Natural killer cell (primary cell): ENCODE results near the gene MSTO1. TPM values are rescaled to one million over a fixed set of nuclear protein-coding genes. Genes with fewer than 3 reads are reported as not detected.
"Not testable (repeated sequence)": the region's sequence is repeated elsewhere in the genome, so short reads cannot be mapped to it uniquely, and the experiment has no call there.

ENCODE experiments used
- ATAC-seq, 3 donors: fragments of 150-1000 bp in 2 of 3; fragments of 200-7000 bp in 1 of 3; cut with Tn5 transposase; 1 replicate in 1 of 3; 2 replicates in 2 of 3; pipeline ENCODE4 v1.10.0; 2021; ENCODE audit warnings: mild to moderate bottlenecking in 2 of 3, moderate library complexity in 2 of 3
- DNase-seq, 2 donors: peaks; one replicate each; pipeline versions ENCODE4 v3.0.0 to v3.0.0-alpha.2; 2013 to 2021; ENCODE audit warnings: mixed read lengths in 1 of 2
- H3K27ac ChIP-seq: one replicate; pipeline ENCODE4 v1.5.1; 2013; ENCODE audit warnings: mild to moderate bottlenecking, low read length
- H3K27me3 ChIP-seq: one replicate; pipeline ENCODE4 v1.6.1; 2013; ENCODE audit warnings: low read length; ENCODE audit not compliant: control insufficient read depth, insufficient read depth
- H3K36me3 ChIP-seq: one replicate; pipeline ENCODE4 v1.6.1; 2013; ENCODE audit warnings: low read length; ENCODE audit not compliant: control insufficient read depth, insufficient read depth
- H3K4me1 ChIP-seq: one replicate; pipeline ENCODE4 v1.6.1; 2013; ENCODE audit warnings: low read length; ENCODE audit not compliant: control insufficient read depth, insufficient read depth
- H3K4me3 ChIP-seq: one replicate; pipeline ENCODE4 v1.5.1; 2013; ENCODE audit warnings: low read length
- H3K9me3 ChIP-seq: one replicate; pipeline ENCODE4 v1.6.1; 2013; ENCODE audit warnings: low read length; ENCODE audit not compliant: control insufficient read depth, insufficient read depth
- H3K27ac Mint-ChIP-seq, 2 donors: one replicate each; pipeline ENCODE4 v1.8.0; 2022; ENCODE audit warnings: mild to moderate bottlenecking in 2 of 2, mixed read lengths in 2 of 2, moderate library complexity in 1 of 2
- H3K27me3 Mint-ChIP-seq, 2 donors: one replicate each; pipeline ENCODE4 v1.8.0; 2022; ENCODE audit warnings: low read depth in 2 of 2, mixed read lengths in 2 of 2
- H3K36me3 Mint-ChIP-seq: one replicate; pipeline ENCODE4 v1.8.0; 2022; ENCODE audit warnings: mixed read lengths
- H3K4me1 Mint-ChIP-seq, 2 donors: one replicate each; pipeline ENCODE4 v1.8.0; 2022; ENCODE audit warnings: mixed read lengths in 2 of 2
- H3K4me3 Mint-ChIP-seq: one replicate; pipeline ENCODE4 v1.8.0; 2022; ENCODE audit warnings: mild to moderate bottlenecking, moderate library complexity, mixed read lengths
- H3K9me3 Mint-ChIP-seq, 2 donors: one replicate each; pipeline ENCODE4 v1.8.0; 2022; ENCODE audit warnings: mixed read lengths in 2 of 2
- WGBS: methylation state at CpG from one replicate; pipeline ENCODE4 v1.1.7; 2013; ENCODE audit warnings: missing lambda C conversion rate; ENCODE audit not compliant: insufficient coverage; 5-methylcytosine and 5-hydroxymethylcytosine counted together
- intact Hi-C: fragments of 100-400 bp; cut with micrococcal nuclease; formaldehyde crosslinking; loops from one replicate; pipeline ENCODE4 v1.14.2; 2022
- total RNA-seq, 4 donors: library from RNA; stranded (reverse); fragments of 120-200 nt in 1 of 4; gene quantifications; one replicate each; pipeline versions ENCODE4 v1.2.3 to v1.2.4, GENCODE V29; 2013 to 2022
- TF ChIP-seq, protein P1 (sequence below): fragments of 200-600 bp; IDR thresholded peaks from one replicate; pipeline ENCODE4 v1.8.0; 2022; ENCODE audit warnings: antibody characterized with exemption

MSTO1 gene
- total RNA-seq, 3 donors from 2014 or later (not counting 1 experiment from before 2014, with no cell fraction given), result 44.7 to 53.6 (median 46.7) TPM

- intact Hi-C loops, result loop anchor here (5.0 kb wide), 2 partner anchors 383 to 413 kb away; partner anchors contain the start of genes MTX1 and THBS3
- WGBS, result 94% methylated on average over 20 of the region's 20 CpGs
- H3K4me1 ChIP-seq, H3K4me3 ChIP-seq, H3K9me3 ChIP-seq, H3K27me3 Mint-ChIP-seq, H3K27ac ChIP-seq, H3K27ac Mint-ChIP-seq, H3K27me3 ChIP-seq, H3K9me3 Mint-ChIP-seq, ATAC-seq, H3K4me1 Mint-ChIP-seq, DNase-seq, H3K36me3 Mint-ChIP-seq, H3K36me3 ChIP-seq, H3K4me3 Mint-ChIP-seq: not testable (repeated sequence)
Observed at GRCh38 chr1:155590516-155591247, 19.3 kb upstream of the MSTO1 start.

GRCh38 chr1:155591770-155592169 is 18.2 kb upstream of the MSTO1 start:
- WGBS, result 28% methylated on average over 4 of the region's 6 CpGs
- H3K36me3 Mint-ChIP-seq, result no peaks in the 10 kb centered on the region
- Histone ChIP-seq H3K9me3 (no peaks in the 10 kb centered on the region), H3K27ac (no peak overlapping the region), H3K4me3 (no peak overlapping the region), H3K27me3 (no peaks in the 10 kb centered on the region), H3K36me3 (no peaks in the 10 kb centered on the region), H3K4me1 (no peaks in the 10 kb centered on the region)
- TF ChIP-seq, protein P1, sequence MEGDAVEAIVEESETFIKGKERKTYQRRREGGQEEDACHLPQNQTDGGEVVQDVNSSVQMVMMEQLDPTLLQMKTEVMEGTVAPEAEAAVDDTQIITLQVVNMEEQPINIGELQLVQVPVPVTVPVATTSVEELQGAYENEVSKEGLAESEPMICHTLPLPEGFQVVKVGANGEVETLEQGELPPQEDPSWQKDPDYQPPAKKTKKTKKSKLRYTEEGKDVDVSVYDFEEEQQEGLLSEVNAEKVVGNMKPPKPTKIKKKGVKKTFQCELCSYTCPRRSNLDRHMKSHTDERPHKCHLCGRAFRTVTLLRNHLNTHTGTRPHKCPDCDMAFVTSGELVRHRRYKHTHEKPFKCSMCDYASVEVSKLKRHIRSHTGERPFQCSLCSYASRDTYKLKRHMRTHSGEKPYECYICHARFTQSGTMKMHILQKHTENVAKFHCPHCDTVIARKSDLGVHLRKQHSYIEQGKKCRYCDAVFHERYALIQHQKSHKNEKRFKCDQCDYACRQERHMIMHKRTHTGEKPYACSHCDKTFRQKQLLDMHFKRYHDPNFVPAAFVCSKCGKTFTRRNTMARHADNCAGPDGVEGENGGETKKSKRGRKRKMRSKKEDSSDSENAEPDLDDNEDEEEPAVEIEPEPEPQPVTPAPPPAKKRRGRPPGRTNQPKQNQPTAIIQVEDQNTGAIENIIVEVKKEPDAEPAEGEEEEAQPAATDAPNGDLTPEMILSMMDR, result peak; percentile 68
- H3K27ac Mint-ChIP-seq, result no peak overlapping the region
- peak in 1 of 2 donors; percentile 80 for DNase-seq
- no peaks in the 10 kb centered on the region for H3K27me3 Mint-ChIP-seq
- no peaks in the 10 kb centered on the region for H3K9me3 Mint-ChIP-seq
- H3K4me3 Mint-ChIP-seq, result no peak overlapping the region
- intact Hi-C loops, result loop anchor here (1.0 to 5.0 kb wide), 3 partner anchors 341 to 414 kb away; partner anchors contain the start of genes MTX1 and THBS3
- peaks cover 0 to 4% of the 10 kb centered on the region in 2 donors for H3K4me1 Mint-ChIP-seq
- ATAC-seq, result peak; percentile 68 to 83 (median 73)

DNA sequence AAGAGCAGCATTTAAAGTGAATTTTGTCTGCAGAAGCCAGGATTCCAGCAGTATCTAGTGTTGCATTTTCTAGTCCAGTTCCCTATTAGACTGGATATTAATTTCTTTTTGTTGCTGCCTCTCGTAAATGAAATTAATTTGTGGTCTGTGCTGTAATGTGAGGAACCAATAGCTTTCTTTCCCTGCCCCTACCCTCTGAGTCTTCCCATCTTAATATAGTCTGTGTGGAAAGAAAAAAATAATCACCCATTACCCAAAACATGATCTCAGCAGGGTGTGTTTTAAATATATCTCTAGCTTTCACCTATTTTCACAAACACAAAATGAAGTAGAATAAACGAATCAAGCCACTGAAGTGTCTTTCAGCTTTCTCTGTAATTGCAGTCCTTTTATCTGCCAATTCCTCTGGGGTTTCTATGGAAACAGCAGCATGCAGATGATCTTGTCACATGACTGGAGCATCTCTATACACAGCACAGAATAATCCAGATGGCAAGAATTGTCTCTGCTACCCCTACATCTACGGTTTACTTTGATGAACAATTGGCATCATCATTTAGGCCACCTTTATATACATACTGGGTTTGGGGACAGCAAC is 14.0 kb upstream of the MSTO1 start:
- H3K9me3 Mint-ChIP-seq, H3K9me3 ChIP-seq, intact Hi-C loops, H3K27ac Mint-ChIP-seq, H3K27me3 Mint-ChIP-seq, H3K27me3 ChIP-seq, H3K4me3 ChIP-seq, DNase-seq, H3K4me1 ChIP-seq, H3K36me3 ChIP-seq, H3K27ac ChIP-seq, ATAC-seq, H3K4me3 Mint-ChIP-seq, H3K36me3 Mint-ChIP-seq, H3K4me1 Mint-ChIP-seq: not testable (repeated sequence)
- WGBS, result 77% methylated on average over 2 of the region's 3 CpGs

- 96% methylated on average over 5 of the region's 5 CpGs for WGBS
- intact Hi-C loops, result no loop called here
- Histone ChIP-seq H3K4me1 (peaks cover 3% of the 10 kb centered on the region), H3K27me3 (no peaks in the 10 kb centered on the region), H3K27ac (no peak overlapping the region), H3K4me3 (no peak overlapping the region), H3K9me3 (no peaks in the 10 kb centered on the region), H3K36me3 (no peaks in the 10 kb centered on the region)
- H3K36me3 Mint-ChIP-seq, result no peaks in the 10 kb centered on the region
- no peak overlapping the region for H3K4me3 Mint-ChIP-seq
- no peaks in the 10 kb centered on the region for H3K27me3 Mint-ChIP-seq
- TF ChIP-seq, protein P1, result no peak
- no peak for ATAC-seq
- DNase-seq, result no peak
- H3K4me1 Mint-ChIP-seq, result peaks cover 0 to 3% of the 10 kb centered on the region in 2 donors
- H3K9me3 Mint-ChIP-seq, result no peaks in the 10 kb centered on the region
- no peak overlapping the region for H3K27ac Mint-ChIP-seq
Observed at GRCh38 chr1:155596864-155597263, 13.2 kb upstream of the MSTO1 start.
